H1 (cell line): ENCODE measurements around the gene PPP1R2. TPM values are rescaled to one million over a fixed set of nuclear protein-coding genes. Genes with fewer than 3 reads are reported as not detected.

Experiments
- CTCF ChIA-PET: fragments of 300-600 bp; sonication (Branson Sonifier 250); formaldehyde crosslinking; loops from one replicate; lab custom pipeline; 2021; ENCODE audit not compliant: partially characterized antibody; lab: Charles Lee
- POLR2A ChIA-PET: fragments of 300-600 bp; sonication (Branson Sonifier 250); formaldehyde crosslinking; loops from one replicate; lab custom pipeline; 2021; ENCODE audit warnings: inconsistent platforms; ENCODE audit not compliant: partially characterized antibody; lab: Charles Lee
- DNase-seq, 2 experiments: peaks; one replicate each; pipeline versions ENCODE4 v3.0.0 to v3.0.0-alpha.2; 2010 to 2022; ENCODE audit warnings: low spot score in 2 of 2, low read depth in 1 of 2, mixed read lengths in 1 of 2
- FAIRE-seq: peaks from 2 replicates; lab custom pipeline; 2011; peaks lifted over from hg19 to GRCh38; lab: Jason Lieb, UNC
- H2AFZ ChIP-seq: 2 replicates; pipeline ENCODE4 v1.8.1; 2012; ENCODE audit warnings: low read length, inconsistent platforms
- H2AK5ac ChIP-seq: 2 replicates; pipeline ENCODE4 v1.6.1; 2013; ENCODE audit warnings: low read depth, low read length
- H2BK120ac ChIP-seq: replicated peaks from 2 replicates; pipeline ENCODE3; 2013; ENCODE audit warnings: low read depth, low read length, inconsistent platforms
- H2BK12ac ChIP-seq: 2 replicates; pipeline ENCODE4 v1.6.1; 2013; ENCODE audit warnings: low read depth, low read length
- H2BK15ac ChIP-seq: 2 replicates; pipeline ENCODE4 v1.6.1; 2013; ENCODE audit warnings: low read length
- H2BK20ac ChIP-seq: 2 replicates; pipeline ENCODE4 v1.6.1; 2013; ENCODE audit warnings: low read length
- H2BK5ac ChIP-seq: 2 replicates; pipeline ENCODE4 v1.6.1; 2013; ENCODE audit warnings: low read depth, low read length
- H3K14ac ChIP-seq: 2 replicates; pipeline ENCODE4 v1.6.1; 2013; ENCODE audit warnings: inconsistent platforms; ENCODE audit not compliant: insufficient read length
- H3K18ac ChIP-seq: 2 replicates; pipeline ENCODE4 v1.6.1; 2013; ENCODE audit warnings: low read length; ENCODE audit errors: extremely low read depth
- H3K23ac ChIP-seq: 2 replicates; pipeline ENCODE4 v1.6.1; 2013; ENCODE audit warnings: inconsistent platforms; ENCODE audit not compliant: insufficient read length
- H3K23me2 ChIP-seq: 2 replicates; pipeline ENCODE4 v1.6.1; 2013; ENCODE audit warnings: low read depth, low read length
- H3K27ac ChIP-seq: 2 replicates; pipeline ENCODE4 v1.6.1; 2011; ENCODE audit warnings: low read depth, low read length, inconsistent platforms
- H3K27me3 ChIP-seq, 4 experiments: replicated peaks in 1 of 4; 1 replicate in 1 of 4; 2 replicates in 3 of 4; pipeline versions ENCODE4 v1.6.1 to v1.8.1; 2011 to 2013; ENCODE audit warnings: low read length in 3 of 4, mild to moderate bottlenecking in 3 of 4, inconsistent platforms in 2 of 4, mixed read lengths in 2 of 4, moderate library complexity in 1 of 4; ENCODE audit not compliant: control insufficient read depth in 3 of 4, insufficient read depth in 3 of 4; ENCODE audit errors: extremely low read depth in 1 of 4
- H3K36me3 ChIP-seq, 4 experiments: 2 replicates each; pipeline versions ENCODE4 v1.6.1 to v1.8.1; 2011 to 2013; ENCODE audit warnings: mild to moderate bottlenecking in 4 of 4, low read length in 3 of 4, moderate library complexity in 2 of 4, control low read depth in 1 of 4, inconsistent platforms in 1 of 4; ENCODE audit not compliant: insufficient read depth in 4 of 4, control insufficient read depth in 2 of 4
- H3K4ac ChIP-seq: replicated peaks from 2 replicates; pipeline ENCODE3; 2013; ENCODE audit warnings: low read length, low read depth, mixed read lengths, inconsistent platforms; ENCODE audit not compliant: insufficient read length
- H3K4me1 ChIP-seq, 4 experiments: replicated peaks in 1 of 4; 1 replicate in 1 of 4; 2 replicates in 3 of 4; pipeline versions ENCODE4 v1.6.1 to v1.8.1; 2011 to 2013; ENCODE audit warnings: low read length in 3 of 4, inconsistent platforms in 2 of 4, mixed read lengths in 1 of 4; ENCODE audit not compliant: insufficient read depth in 4 of 4, control insufficient read depth in 3 of 4
- H3K4me2 ChIP-seq, 2 experiments: 2 replicates each; pipeline versions ENCODE4 v1.6.1 to v1.8.1; 2011 to 2013; ENCODE audit warnings: low read depth in 2 of 2, low read length in 2 of 2, control low read depth in 1 of 2, inconsistent platforms in 1 of 2, mild to moderate bottlenecking in 1 of 2; ENCODE audit not compliant: insufficient read depth in 1 of 2
- H3K4me3 ChIP-seq, 4 experiments: fragments of 200-600, 300-600 bp in 1 of 4; sonication (generic), shearing (Covaris generic), sonication (Bioruptor Twin) in 1 of 4; 2 replicates each; pipeline versions ENCODE4 v1.5.1 to v1.8.1; 2011 to 2016; ENCODE audit warnings: low read length in 4 of 4, low read depth in 3 of 4, control low read depth in 2 of 4, inconsistent platforms in 2 of 4, mild to moderate bottlenecking in 2 of 4, mixed read lengths in 1 of 4, moderate library complexity in 1 of 4; ENCODE audit not compliant: insufficient read depth in 2 of 4; ENCODE audit errors: extremely low read depth in 1 of 4
- H3K56ac ChIP-seq: replicated peaks from 2 replicates; pipeline ENCODE3; 2013; ENCODE audit warnings: low read depth, mild to moderate bottlenecking, mixed read lengths, low read length, inconsistent platforms; ENCODE audit not compliant: insufficient read length
- H3K79me1 ChIP-seq: 2 replicates; pipeline ENCODE4 v1.6.1; 2013; ENCODE audit warnings: low read depth, low read length, control low read depth
- H3K79me2 ChIP-seq, 2 experiments: 2 replicates each; pipeline versions ENCODE4 v1.6.1 to v1.8.1; 2012 to 2013; ENCODE audit warnings: low read length in 2 of 2, mild to moderate bottlenecking in 2 of 2, inconsistent platforms in 1 of 2; ENCODE audit not compliant: insufficient read depth in 2 of 2, control insufficient read depth in 1 of 2
- H3K9ac ChIP-seq, 4 experiments: replicated peaks in 1 of 4; 1 replicate in 1 of 4; 2 replicates in 3 of 4; pipeline versions ENCODE4 v1.6.1 to v1.8.1; 2011 to 2013; ENCODE audit warnings: low read depth in 3 of 4, low read length in 3 of 4, control low read depth in 2 of 4, mild to moderate bottlenecking in 2 of 4, moderate library complexity in 2 of 4, inconsistent platforms in 1 of 4; ENCODE audit errors: extremely low read depth in 1 of 4
- H3K9me3 ChIP-seq, 2 experiments: 2 replicates each; pipeline versions ENCODE4 v1.6.1 to v1.8.1; 2012 to 2013; ENCODE audit warnings: mild to moderate bottlenecking in 2 of 2, moderate library complexity in 2 of 2, control low read depth in 1 of 2, inconsistent platforms in 1 of 2, low read depth in 1 of 2, low read length in 1 of 2, mixed read lengths in 1 of 2; ENCODE audit not compliant: insufficient read depth in 2 of 2
- H4K20me1 ChIP-seq, 2 experiments: replicated peaks in 1 of 2; 2 replicates each; pipeline versions ENCODE3 to v1.8.1; 2011 to 2013; ENCODE audit warnings: inconsistent platforms in 2 of 2, low read length in 2 of 2, mild to moderate bottlenecking in 1 of 2; ENCODE audit not compliant: insufficient read depth in 2 of 2, control insufficient read depth in 1 of 2
- H4K5ac ChIP-seq: 2 replicates; pipeline ENCODE4 v1.6.1; 2013; ENCODE audit warnings: low read length, low read depth, mixed read lengths, inconsistent platforms; ENCODE audit not compliant: insufficient read length
- H4K8ac ChIP-seq: 2 replicates; pipeline ENCODE4 v1.8.0; 2013; ENCODE audit warnings: mild to moderate bottlenecking, moderate library complexity, low read length, inconsistent platforms; ENCODE audit not compliant: insufficient read depth; ENCODE audit errors: extremely low read depth
- H4K91ac ChIP-seq: replicated peaks from 2 replicates; pipeline ENCODE3; 2013; ENCODE audit warnings: low read length, mixed read lengths, inconsistent platforms; ENCODE audit not compliant: insufficient read length
- ASH2L ChIP-seq: fragments of 200-600, 300-600 bp; sonication (generic); IDR thresholded peaks from one replicate; pipeline ENCODE4 v1.7.1; 2017; ENCODE audit warnings: low read length
- ATF3 ChIP-seq: IDR thresholded peaks from 2 replicates; pipeline ENCODE4 v1.6.1; 2011; ENCODE audit warnings: low read depth, mild to moderate bottlenecking, low read length; ENCODE audit not compliant: insufficient read depth
- BACH1 ChIP-seq: IDR thresholded peaks from 2 replicates; pipeline ENCODE4 v1.6.1; 2012; ENCODE audit warnings: low read length, improper control_type of control experiment
- EGR1 ChIP-seq: IDR thresholded peaks from 2 replicates; pipeline ENCODE4 v1.6.1; 2011; ENCODE audit warnings: low read depth, low read length, borderline replicate concordance
- HDAC2 ChIP-seq, 2 experiments: fragments of 300-600 bp in 1 of 2; sonication (generic) in 1 of 2; IDR thresholded peaks; 2 replicates each; pipeline ENCODE4 v1.6.1; 2011 to 2012; ENCODE audit warnings: low read depth in 2 of 2, low read length in 2 of 2, mild to moderate bottlenecking in 2 of 2, moderate library complexity in 2 of 2, borderline replicate concordance in 1 of 2, inconsistent platforms in 1 of 2
- JUND ChIP-seq: IDR thresholded peaks from 2 replicates; pipeline ENCODE4 v1.6.1; 2011; ENCODE audit warnings: mild to moderate bottlenecking, improper control_type of control experiment, low read length
- KDM1A ChIP-seq: fragments of 200-600, 300-600 bp; sonication (generic); IDR thresholded peaks from 2 replicates; pipeline ENCODE4 v1.7.1; 2016; ENCODE audit warnings: mild to moderate bottlenecking, low read length, borderline replicate concordance
- KDM5A ChIP-seq: fragments of 200-600 bp; IDR thresholded peaks from 2 replicates; pipeline ENCODE4 v1.7.1; 2012; ENCODE audit warnings: mild to moderate bottlenecking, low read length, inconsistent platforms, mixed read lengths
- POLR2AphosphoS5 ChIP-seq: IDR thresholded peaks from 2 replicates; pipeline ENCODE4 v1.6.1; 2011; ENCODE audit warnings: low read depth, low read length
- RBBP5 ChIP-seq: IDR thresholded peaks from 2 replicates; pipeline ENCODE4 v1.7.1; 2012; ENCODE audit warnings: low read depth, mild to moderate bottlenecking, inconsistent platforms, low read length, moderate library complexity, borderline replicate concordance
- SAP30 ChIP-seq: fragments of 300-600 bp; sonication (generic); IDR thresholded peaks from 2 replicates; pipeline ENCODE4 v1.7.1; 2012; ENCODE audit warnings: low read length, moderate library complexity, mild to moderate bottlenecking, inconsistent platforms; ENCODE audit not compliant: insufficient read depth, insufficient replicate concordance
- SP2 ChIP-seq: IDR thresholded peaks from 2 replicates; pipeline ENCODE4 v1.6.1; 2012; ENCODE audit warnings: mild to moderate bottlenecking, low read length, inconsistent platforms
- USF2 ChIP-seq: IDR thresholded peaks from 2 replicates; pipeline ENCODE4 v1.6.1; 2011; ENCODE audit warnings: low read length, improper control_type of control experiment
- YY1 ChIP-seq: IDR thresholded peaks from 2 replicates; pipeline ENCODE4 v1.6.1; 2011; ENCODE audit warnings: low read depth, mild to moderate bottlenecking, low read length
- WGBS, 2 experiments: shearing (Covaris generic) in 1 of 2; methylation state at CpG; one replicate each; pipeline versions ENCODE4 v1.1.6 to v1.1.7; 2013 to 2015; ENCODE audit warnings: low lambda C conversion rate in 2 of 2, mixed read lengths in 2 of 2, inconsistent platforms in 1 of 2, low coverage in 1 of 2, missing lambda C conversion rate in 1 of 2; ENCODE audit not compliant: insufficient replicate concordance in 2 of 2, insufficient coverage in 1 of 2, insufficient read length in 1 of 2; ENCODE audit errors: extremely low coverage in 1 of 2, missing lambda C conversion rate in 1 of 2; 5-methylcytosine and 5-hydroxymethylcytosine counted together
- polyA plus RNA-seq, 7 experiments: library from polyadenylated mRNA; depleted of rRNA in 3 of 7; stranded (reverse) in 5 of 7; unstranded in 2 of 7; fragments of >200 nt in 5 of 7; fragments of 200-250 nt in 2 of 7; gene quantifications; 1 replicate in 5 of 7; 2 replicates in 1 of 7; 4 replicates in 1 of 7; pipeline versions ENCODE4 v1.2.1 to v1.2.3, GENCODE V29; 2011 to 2013; ENCODE audit warnings: missing spikeins in 2 of 7, mixed read lengths in 2 of 7
- total RNA-seq: library from RNA; stranded (reverse); fragmentation: NEBNext Ultra II Directional; extraction: Animal tissue kit (Norgen Biotek cat#: 25700); gene quantifications from 2 replicates; pipeline ENCODE4 v1.2.1, GENCODE V29; 2021

Gene PPP1R2
- total and polyA plus RNA-seq, 2 of the 8 experiments (the other 6 are each of a cell fraction or from before 2014, with no cell fraction given) = 14.0 to 26.5 TPM

GRCh38 chr3:195468391-195468776 lies 74.7 kb downstream of the PPP1R2 start:
- H4K8ac ChIP-seq = no peak overlapping the region
- no peak for TF ChIP-seq KDM1A
- TF ChIP-seq EGR1 = no peak
- TF ChIP-seq KDM5A = no peak
- no peak for TF ChIP-seq USF2
- no peak for TF ChIP-seq ASH2L
- TF ChIP-seq SAP30 = no peak
- no peak for TF ChIP-seq HDAC2 (IDR thresholded peaks at IDR 0.05; ENCODE audit: borderline replicate concordance in 1 of 2, low read depth in 2 of 2, low read length in 2 of 2)
- TF ChIP-seq ATF3 = no peak
- no peak for TF ChIP-seq BACH1
- TF ChIP-seq POLR2AphosphoS5 = no peak
- no peak for TF ChIP-seq YY1
- no peak for TF ChIP-seq RBBP5
- no peak for TF ChIP-seq SP2
- no peak for TF ChIP-seq JUND

More at GRCh38 chr3:195468391-195468776, 74.7 kb downstream of the PPP1R2 start:
- CTCF ChIA-PET = no interaction called here
- Histone ChIP-seq H3K9ac (no peak overlapping the region), H2BK20ac (no peak overlapping the region), H2BK120ac (no peak overlapping the region), H3K4me2 (no peak overlapping the region), H3K23me2 (no peaks in the 10 kb centered on the region), H3K79me2 (no peaks in the 10 kb centered on the region), H3K27ac (no peak overlapping the region), H4K20me1 (no peaks in the 10 kb centered on the region), H2BK5ac (no peak overlapping the region), H3K4me3 (no peak overlapping the region), H3K27me3 (no peaks in the 10 kb centered on the region), H4K5ac (no peak overlapping the region), H2AFZ (no peak overlapping the region), H3K56ac (no peak overlapping the region), H2BK15ac (no peak overlapping the region), H3K14ac (no peak overlapping the region), H3K4ac (no peak overlapping the region), H4K91ac (no peak overlapping the region), H2AK5ac (no peak overlapping the region), H3K9me3 (no peaks in the 10 kb centered on the region; a peak in 1 of 4 replicates), H3K36me3 (no peaks in the 10 kb centered on the region), H2BK12ac (no peak overlapping the region), H3K23ac (no peak overlapping the region), H3K18ac (no peak overlapping the region), H3K4me1 (no peaks in the 10 kb centered on the region), H3K79me1 (no peaks in the 10 kb centered on the region)
- 76% methylated on average over 4 of the region's 4 CpGs; no CpG with 5 or more reads in 1 of the 2 experiments for WGBS, 2 experiments
- FAIRE-seq (no peak), DNase-seq (no peak)
- POLR2A ChIA-PET = no interaction called here
